ENCODE data around the gene ZNF774.

DNA sequence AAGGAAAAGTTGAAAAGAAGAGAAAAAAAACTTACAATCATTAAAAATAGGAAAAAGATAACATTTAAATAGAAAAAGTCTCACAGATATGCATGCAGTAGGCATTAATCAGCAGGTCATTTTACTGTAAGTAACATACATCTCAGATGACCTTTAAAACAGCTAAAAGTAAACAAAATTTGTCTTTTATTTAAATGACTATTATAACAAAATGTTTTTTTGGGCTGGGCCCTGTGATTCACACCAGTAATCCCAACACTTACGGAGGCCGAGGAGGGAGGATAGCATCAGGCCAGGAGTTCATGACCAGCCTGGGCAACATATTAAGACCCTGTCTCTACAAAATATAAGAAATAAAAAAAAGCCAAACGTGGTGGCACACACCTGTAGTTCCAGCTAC lies 50.7 kb downstream of the ZNF774 start:
- TF ChIP-seq, protein P1, sequence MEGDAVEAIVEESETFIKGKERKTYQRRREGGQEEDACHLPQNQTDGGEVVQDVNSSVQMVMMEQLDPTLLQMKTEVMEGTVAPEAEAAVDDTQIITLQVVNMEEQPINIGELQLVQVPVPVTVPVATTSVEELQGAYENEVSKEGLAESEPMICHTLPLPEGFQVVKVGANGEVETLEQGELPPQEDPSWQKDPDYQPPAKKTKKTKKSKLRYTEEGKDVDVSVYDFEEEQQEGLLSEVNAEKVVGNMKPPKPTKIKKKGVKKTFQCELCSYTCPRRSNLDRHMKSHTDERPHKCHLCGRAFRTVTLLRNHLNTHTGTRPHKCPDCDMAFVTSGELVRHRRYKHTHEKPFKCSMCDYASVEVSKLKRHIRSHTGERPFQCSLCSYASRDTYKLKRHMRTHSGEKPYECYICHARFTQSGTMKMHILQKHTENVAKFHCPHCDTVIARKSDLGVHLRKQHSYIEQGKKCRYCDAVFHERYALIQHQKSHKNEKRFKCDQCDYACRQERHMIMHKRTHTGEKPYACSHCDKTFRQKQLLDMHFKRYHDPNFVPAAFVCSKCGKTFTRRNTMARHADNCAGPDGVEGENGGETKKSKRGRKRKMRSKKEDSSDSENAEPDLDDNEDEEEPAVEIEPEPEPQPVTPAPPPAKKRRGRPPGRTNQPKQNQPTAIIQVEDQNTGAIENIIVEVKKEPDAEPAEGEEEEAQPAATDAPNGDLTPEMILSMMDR (IDR thresholded peaks at IDR 0.05; ENCODE audit: insufficient read depth, low read depth, low read length), result no peak
- no peak for TF ChIP-seq EZH2 (IDR thresholded peaks at IDR 0.05; ENCODE audit: insufficient read depth, low read length)

All from astrocyte (in vitro differentiated cells and primary cell).